ENCODE results near the gene OBSCN.
"Not testable (repeated sequence)": the region's sequence is repeated elsewhere in the genome, so short reads cannot be mapped to it uniquely, and the experiment has no call there.

OBSCN gene

GRCh38 chr1:228182296-228183030 lies 25.4 kb upstream of the OBSCN start:
- in situ Hi-C loops (cut with MboI; ENCODE audit: low sequenced_read_pairs) = no loop called here

- in situ Hi-C loops (cut with MboI; ENCODE audit: low sequenced_read_pairs) = no loop called here
Measured at GRCh38 chr1:228184152-228184551, 23.7 kb upstream of the OBSCN start.

- in situ Hi-C loops (cut with MboI; ENCODE audit: low sequenced_read_pairs) = no loop called here
Measured at GRCh38 chr1:228185641-228185965, 22.2 kb upstream of the OBSCN start.

GRCh38 chr1:228188249-228188648 lies 19.6 kb upstream of the OBSCN start:
- in situ Hi-C loops (cut with MboI; ENCODE audit: low sequenced_read_pairs) = not testable (repeated sequence)

- in situ Hi-C loops (cut with MboI; ENCODE audit: low sequenced_read_pairs) = no loop called here
Measured at GRCh38 chr1:228190182-228190581, 17.7 kb upstream of the OBSCN start.

- in situ Hi-C loops (cut with MboI; ENCODE audit: low sequenced_read_pairs) = no loop called here
Measured at GRCh38 chr1:228190778-228191177, 17.1 kb upstream of the OBSCN start.

- in situ Hi-C loops (cut with MboI; ENCODE audit: low sequenced_read_pairs) = no loop called here
Measured at GRCh38 chr1:228194436-228194835, 13.4 kb upstream of the OBSCN start.

- in situ Hi-C loops (cut with MboI; ENCODE audit: low sequenced_read_pairs) = no loop called here
Measured at GRCh38 chr1:228194921-228195812, 12.7 kb upstream of the OBSCN start.

- in situ Hi-C loops (cut with MboI; ENCODE audit: low sequenced_read_pairs) = no loop called here
Measured at GRCh38 chr1:228197555-228198147, 10.2 kb upstream of the OBSCN start.

- in situ Hi-C loops (cut with MboI; ENCODE audit: low sequenced_read_pairs) = no loop called here
Measured at GRCh38 chr1:228198977-228199590, 8.8 kb upstream of the OBSCN start.

- in situ Hi-C loops (cut with MboI; ENCODE audit: low sequenced_read_pairs) = no loop called here
Measured at GRCh38 chr1:228204958-228205357, 2.9 kb upstream of the OBSCN start.

GRCh38 chr1:228205526-228206436 lies 2.1 kb upstream of the OBSCN start:
- in situ Hi-C loops (cut with MboI; ENCODE audit: low sequenced_read_pairs) = no loop called here

- in situ Hi-C loops (cut with MboI; ENCODE audit: low sequenced_read_pairs) = no loop called here
Measured at GRCh38 chr1:228206582-228207351, 1.1 kb upstream of the OBSCN start.

- in situ Hi-C loops (cut with MboI; ENCODE audit: low sequenced_read_pairs) = no loop called here
Measured at GRCh38 chr1:228207381-228207810, 448 bp upstream of the OBSCN start.

GRCh38 chr1:228208831-228209551 lies 1.1 kb downstream of the OBSCN start:
- in situ Hi-C loops (cut with MboI; ENCODE audit: low sequenced_read_pairs) = no loop called here

GRCh38 chr1:228209657-228210056 lies 1.8 kb downstream of the OBSCN start:
- in situ Hi-C loops (cut with MboI; ENCODE audit: low sequenced_read_pairs) = no loop called here

- in situ Hi-C loops (cut with MboI; ENCODE audit: low sequenced_read_pairs) = no loop called here
Measured at GRCh38 chr1:228210076-228210651, 2.3 kb downstream of the OBSCN start.

GRCh38 chr1:228210712-228211530 lies 3.1 kb downstream of the OBSCN start:
- in situ Hi-C loops (cut with MboI; ENCODE audit: low sequenced_read_pairs) = no loop called here
